NCI-H748 (cell line): ENCODE measurements around the gene TLX2.

ENCODE experiments used
- DNase-seq: peaks from one replicate; lab custom pipeline; 2025; ENCODE audit not compliant: unreplicated experiment; lab: John Stamatoyannopoulos, UW

The TLX2 gene

DNA sequence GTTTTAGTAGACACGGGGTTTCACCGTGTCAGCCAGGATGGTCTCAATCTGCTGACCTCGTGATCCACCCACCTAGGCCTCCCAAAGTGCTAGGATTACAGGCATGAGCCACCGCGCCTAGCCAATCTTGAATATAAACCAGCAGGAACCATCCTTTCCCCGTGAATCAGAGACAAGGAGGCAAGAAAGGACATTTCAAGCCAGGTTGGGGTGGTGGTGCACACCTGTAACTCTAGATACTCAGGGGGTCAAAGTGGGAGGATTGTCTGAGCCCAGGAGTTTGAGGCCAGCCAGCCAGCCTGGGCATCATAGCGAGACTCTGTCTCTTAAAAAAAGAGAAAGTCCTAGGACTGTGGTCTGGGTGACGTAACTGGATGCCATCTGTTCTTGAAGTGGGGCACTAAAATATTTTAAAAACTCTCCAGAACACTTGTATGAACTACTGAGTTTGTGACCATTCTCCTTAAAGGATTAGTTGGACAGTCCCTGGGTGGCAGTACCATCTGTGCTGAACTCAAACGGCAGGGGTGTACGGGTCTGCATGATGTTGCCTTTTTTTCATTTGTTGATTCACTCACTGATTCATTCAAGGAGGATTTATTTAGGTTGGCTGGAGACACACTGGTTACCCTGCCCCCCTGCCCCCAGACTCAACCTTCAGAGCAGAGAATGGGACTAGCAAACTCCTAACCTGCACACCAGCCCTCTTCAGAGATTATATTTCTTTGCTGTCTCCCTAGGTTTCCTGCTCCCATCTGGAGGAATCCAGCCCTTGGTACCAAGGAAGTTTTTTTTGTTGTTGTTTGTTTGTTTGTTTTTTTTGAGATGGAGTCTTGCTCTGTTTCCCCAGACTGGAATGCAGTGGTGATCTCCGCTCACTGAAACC, 2.9 kb upstream of the TLX2 start:
- no peak for DNase-seq

DNA sequence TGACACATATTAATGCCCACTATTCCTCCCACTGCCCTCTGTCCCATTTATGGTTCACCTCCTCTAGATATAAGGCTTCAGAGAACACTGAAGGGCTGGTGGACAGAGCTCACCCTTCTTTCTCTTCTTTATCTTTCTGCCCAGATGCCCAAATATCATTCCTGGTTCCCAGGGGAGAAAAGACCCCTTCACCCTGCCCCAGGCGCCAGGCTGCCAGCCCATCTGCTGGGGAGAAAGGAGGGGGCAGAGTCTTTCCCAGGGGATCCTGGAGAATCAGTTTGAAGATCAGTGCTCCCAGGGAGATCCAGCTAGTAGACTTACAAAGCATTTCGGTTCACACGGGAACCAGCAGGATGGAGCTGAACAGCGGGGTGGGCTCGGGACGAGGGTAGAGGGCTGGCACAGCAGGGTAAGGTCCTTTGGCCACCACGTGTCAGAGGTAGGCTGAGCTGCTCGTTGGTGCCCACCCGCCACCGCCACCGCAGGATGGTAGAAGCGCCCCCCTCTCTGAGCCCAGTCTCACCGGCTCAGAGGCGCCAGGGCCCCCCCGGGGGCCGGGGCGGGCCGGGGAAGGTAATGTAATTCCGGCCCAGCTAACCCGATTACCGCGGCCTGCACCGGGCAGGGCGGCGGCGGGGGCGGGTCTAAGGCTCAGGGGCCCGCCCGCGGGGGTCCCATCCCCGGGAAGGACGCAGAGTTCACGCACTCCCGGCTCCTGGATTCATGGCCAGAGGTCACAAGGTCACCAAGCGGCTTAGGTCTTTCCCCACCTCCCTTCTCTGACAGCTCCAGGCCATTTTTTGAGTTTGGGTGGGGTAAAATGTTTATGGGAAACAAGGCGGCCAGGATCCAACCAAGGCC, 1.3 kb upstream of the TLX2 start:
- peak; percentile 11 for DNase-seq

- DNase-seq: peak; percentile 69
These were observed 464 bp upstream of the TLX2 start for GRCh38 chr2:74513605-74514367.

- no peak for DNase-seq
These were observed 1.2 kb downstream of the TLX2 start for GRCh38 chr2:74515271-74515980.

GRCh38 chr2:74515981-74516633, 1.9 kb downstream of the TLX2 start:
- DNase-seq: no peak

- DNase-seq: no peak
These were observed 2.4 kb downstream of the TLX2 start for GRCh38 chr2:74516650-74517049.

GRCh38 chr2:74522516-74522915, 8.3 kb downstream of the TLX2 start:
- DNase-seq: no peak

- DNase-seq: no peak
These were observed 9.8 kb downstream of the TLX2 start for GRCh38 chr2:74524005-74524404.

DNA sequence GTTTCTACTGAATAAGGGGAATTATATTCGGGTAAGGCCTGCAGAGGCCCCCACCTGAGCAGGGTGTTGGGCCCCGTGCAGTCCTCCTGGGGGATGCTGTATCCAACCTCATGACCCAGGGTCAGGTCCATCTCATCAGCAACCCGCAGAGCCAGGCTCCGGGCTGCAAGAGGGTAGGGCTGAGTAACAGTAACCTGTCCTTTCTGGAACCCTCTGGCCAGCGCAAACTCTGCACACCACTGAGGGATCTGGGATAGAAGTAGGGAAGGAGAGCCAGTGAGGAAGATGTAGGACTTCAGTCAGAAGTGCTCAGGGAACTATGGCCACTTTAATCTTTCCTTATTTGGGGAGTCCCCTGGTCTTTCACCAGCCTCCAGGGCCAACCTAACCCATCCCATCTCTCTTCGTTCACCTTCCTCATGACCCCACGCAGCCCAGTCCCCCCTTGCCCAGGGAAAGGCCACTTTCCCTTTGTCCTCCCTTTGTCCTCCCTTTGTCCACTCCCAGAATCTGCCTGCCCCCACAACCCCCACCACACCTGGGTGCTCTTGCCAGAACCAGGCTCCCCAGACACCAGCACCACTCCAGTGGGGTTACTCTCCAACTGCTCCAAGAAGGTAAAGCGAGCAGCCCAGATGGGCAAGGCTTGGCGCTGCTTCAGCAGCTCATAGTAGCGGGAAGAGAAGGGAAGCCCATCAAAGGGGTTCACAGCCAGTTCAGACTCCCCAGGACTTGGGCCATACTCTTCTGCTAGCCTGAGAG, 10.9 kb downstream of the TLX2 start:
- no peak for DNase-seq

DNA sequence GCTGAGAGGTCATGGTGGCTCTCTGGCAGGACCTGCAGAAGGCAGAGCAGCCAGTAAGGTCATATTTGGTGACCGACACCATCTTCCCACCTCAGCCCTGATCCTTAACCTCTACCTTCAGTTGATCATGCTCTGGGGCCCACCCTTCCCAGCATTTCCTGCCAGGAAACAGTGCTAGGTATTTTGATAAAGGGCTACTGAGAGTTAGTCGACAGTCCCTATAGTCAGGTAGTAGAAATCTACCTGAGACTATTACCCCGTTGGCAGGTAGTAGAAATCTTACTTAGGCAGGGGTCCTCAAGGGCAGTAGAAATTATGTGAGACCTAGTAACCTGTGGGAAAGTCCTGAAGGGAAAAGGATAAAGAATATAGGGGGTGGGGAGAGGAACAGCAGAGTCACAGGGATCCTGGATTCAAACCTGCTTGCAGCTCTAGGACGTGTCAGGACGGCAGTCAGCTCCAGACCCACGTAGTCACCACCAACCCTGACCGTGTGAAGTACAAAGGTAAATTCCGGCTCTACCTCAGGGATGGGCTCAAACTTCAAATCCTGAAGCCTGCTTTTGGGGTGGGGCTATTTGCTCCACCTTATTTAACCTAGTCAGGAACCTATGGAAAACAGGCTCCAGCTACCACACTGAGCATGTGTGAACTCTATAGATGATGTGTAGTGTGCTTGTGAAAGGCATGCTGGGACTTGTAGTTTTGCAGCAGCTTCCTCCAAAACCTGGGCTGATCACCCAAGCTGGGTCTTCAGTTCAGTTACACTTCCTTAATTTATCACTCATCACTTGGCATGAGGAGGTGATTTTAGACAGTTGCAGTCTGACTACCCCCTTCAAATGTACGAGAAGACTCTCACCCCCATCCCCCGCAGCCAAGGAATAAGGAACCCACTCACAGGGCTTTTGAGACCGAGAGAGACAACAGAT, 11.7 kb downstream of the TLX2 start, which contains the start of gene DQX1:
Gene DQX1 (minus strand): TSS at position 515 of the 932 bp plus-strand sequence. CDS start 502 bp downstream, at position 13.
- DNase-seq: peak; percentile 24

- DNase-seq: no peak
These were observed 12.5 kb downstream of the TLX2 start for GRCh38 chr2:74526649-74527230.

- DNase-seq: no peak
These were observed 13.5 kb downstream of the TLX2 start for GRCh38 chr2:74527741-74528140.

DNA sequence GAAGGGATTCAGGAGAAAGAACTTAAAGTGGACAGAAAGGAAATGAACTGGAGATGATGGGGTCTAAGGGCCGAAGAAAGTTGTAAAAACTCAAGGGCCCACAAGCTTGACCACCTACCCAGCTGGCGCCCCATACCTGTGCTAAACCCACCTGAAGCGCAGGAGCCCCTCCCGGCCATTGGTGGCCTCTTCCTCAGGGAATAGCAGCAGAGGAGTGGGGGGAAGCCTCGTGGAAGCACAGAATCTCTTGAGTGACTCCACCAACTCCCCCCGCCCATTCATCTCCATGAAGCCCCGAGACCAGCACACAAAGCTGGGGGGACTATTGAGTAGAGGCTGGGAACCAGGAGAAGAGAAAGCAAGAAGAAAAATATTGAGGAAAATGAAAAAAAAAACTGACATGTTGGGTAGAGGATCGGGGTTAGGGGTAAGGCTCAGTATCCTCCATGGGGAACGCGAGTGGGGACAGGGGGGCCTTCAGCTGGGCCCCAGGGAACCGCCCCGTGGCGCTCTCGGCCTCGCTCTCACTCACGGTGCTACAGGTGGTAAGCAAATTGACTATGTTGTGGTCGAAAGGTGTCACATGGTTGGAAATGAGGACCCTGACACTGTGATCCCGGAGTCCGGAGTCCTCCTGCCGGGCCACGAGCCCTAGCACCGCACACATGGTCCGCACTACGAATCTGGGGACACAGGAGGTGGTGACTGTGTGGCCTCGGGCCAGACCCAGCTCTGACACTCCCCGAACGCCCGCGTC, 14.5 kb downstream of the TLX2 start:
- DNase-seq: peak; percentile 46

GRCh38 chr2:74529357-74530238, 15.3 kb downstream of the TLX2 start, which contains the start of the genes AUP1 and HTRA2:
TSS of gene AUP1 (minus strand) at chr2:74529706. CDS start at chr2:74529629, 77 bp downstream.
TSS of gene HTRA2 (plus strand) at chr2:74529933. CDS start at chr2:74530007, 74 bp downstream.
- peak; percentile 98 for DNase-seq

DNA sequence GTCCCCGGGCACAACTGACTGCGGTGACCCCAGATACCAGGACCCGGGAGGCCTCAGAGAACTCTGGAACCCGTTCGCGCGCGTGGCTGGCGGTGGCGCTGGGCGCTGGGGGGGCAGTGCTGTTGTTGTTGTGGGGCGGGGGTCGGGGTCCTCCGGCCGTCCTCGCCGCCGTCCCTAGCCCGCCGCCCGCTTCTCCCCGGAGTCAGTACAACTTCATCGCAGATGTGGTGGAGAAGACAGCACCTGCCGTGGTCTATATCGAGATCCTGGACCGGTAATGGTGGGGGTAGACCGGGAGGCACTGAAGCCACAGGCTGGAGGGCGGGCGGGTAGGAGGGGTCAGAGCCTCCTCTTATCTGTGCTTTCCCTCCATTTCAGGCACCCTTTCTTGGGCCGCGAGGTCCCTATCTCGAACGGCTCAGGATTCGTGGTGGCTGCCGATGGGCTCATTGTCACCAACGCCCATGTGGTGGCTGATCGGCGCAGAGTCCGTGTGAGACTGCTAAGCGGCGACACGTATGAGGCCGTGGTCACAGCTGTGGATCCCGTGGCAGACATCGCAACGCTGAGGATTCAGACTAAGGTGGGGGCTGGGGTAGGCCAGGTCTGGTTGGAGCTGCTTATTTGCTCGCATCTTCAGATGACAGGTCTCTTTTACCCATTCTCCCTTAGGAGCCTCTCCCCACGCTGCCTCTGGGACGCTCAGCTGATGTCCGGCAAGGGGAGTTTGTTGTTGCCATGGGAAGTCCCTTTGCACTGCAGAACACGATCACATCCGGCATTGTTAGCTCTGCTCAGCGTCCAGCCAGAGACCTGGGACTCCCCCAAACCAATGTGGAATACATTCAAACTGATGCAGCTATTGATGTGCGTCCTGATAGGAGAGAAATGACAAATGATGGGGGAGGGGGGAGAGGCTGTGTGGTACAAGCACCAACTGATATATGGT, 16.3 kb downstream of the TLX2 start:
- DNase-seq: peak; percentile 50
